Measurements from ENCODE around the gene IL31. TPM values are rescaled to one million over a fixed set of nuclear protein-coding genes. Genes with fewer than 3 reads are reported as not detected.

Gene IL31
- total RNA-seq, 1 donor from 2014 or later = not detected

- DNase-seq (no peak), ATAC-seq (ENCODE audit: low read depth) (no peak)
- H3K36me3 Mint-ChIP-seq (ENCODE audit: low read depth) = peaks cover 32% of the 10 kb centered on the region
- no peaks in the 10 kb centered on the region for H3K27me3 Mint-ChIP-seq
- no peak for TF ChIP-seq CTCF (IDR thresholded peaks at IDR 0.05)
- no peak overlapping the region for H3K27ac Mint-ChIP-seq
- intact Hi-C loops (cut with micrococcal nuclease) = no loop called here
- ChIA-PET CTCF (no interaction called here), POLR2A (interaction anchor here (0.6 kb wide), 1 partner anchor 358 kb away, joined by 5 read pairs; no protein-coding TSS in a partner anchor)
- no peaks in the 10 kb centered on the region for H3K9me3 Mint-ChIP-seq
- H3K4me3 Mint-ChIP-seq = no peak overlapping the region
- H3K4me1 Mint-ChIP-seq = no peaks in the 10 kb centered on the region
Measured at GRCh38 chr12:122145505-122146330, 28.3 kb downstream of the IL31 start.

GRCh38 chr12:122144885-122145284 is 29.1 kb downstream of the IL31 start:
- DNase-seq (no peak), ATAC-seq (ENCODE audit: low read depth) (no peak)
- CTCF ChIA-PET = no interaction called here
- no peak for TF ChIP-seq CTCF (IDR thresholded peaks at IDR 0.05)
- no peaks in the 10 kb centered on the region for H3K27me3 Mint-ChIP-seq
- POLR2A ChIA-PET = no interaction called here
- no peaks in the 10 kb centered on the region for H3K4me1 Mint-ChIP-seq
- H3K4me3 Mint-ChIP-seq = no peak overlapping the region
- no peak overlapping the region for H3K27ac Mint-ChIP-seq
- intact Hi-C loops (cut with micrococcal nuclease) = no loop called here
- H3K9me3 Mint-ChIP-seq = no peaks in the 10 kb centered on the region
- H3K36me3 Mint-ChIP-seq (ENCODE audit: low read depth) = peaks cover 38% of the 10 kb centered on the region

GRCh38 chr12:122142857-122143256 is 31.2 kb downstream of the IL31 start:
- no peak for TF ChIP-seq CTCF (IDR thresholded peaks at IDR 0.05)
- Mint-ChIP-seq H3K4me3 (no peak overlapping the region), H3K27me3 (no peaks in the 10 kb centered on the region), H3K4me1 (no peaks in the 10 kb centered on the region), H3K9me3 (no peaks in the 10 kb centered on the region), H3K36me3 (ENCODE audit: low read depth) (peaks cover 51% of the 10 kb centered on the region), H3K27ac (no peak overlapping the region)
- ChIA-PET CTCF (no interaction called here), POLR2A (interaction anchor here (0.8 kb wide), 1 partner anchor 11 kb away, joined by 3 read pairs; no protein-coding TSS in a partner anchor)
- no peak for DNase-seq
- intact Hi-C loops (cut with micrococcal nuclease) = no loop called here
- ATAC-seq (ENCODE audit: low read depth) = no peak

GRCh38 chr12:122141911-122142725 is 31.9 kb downstream of the IL31 start:
- H3K4me1 Mint-ChIP-seq = no peaks in the 10 kb centered on the region
- H3K4me3 Mint-ChIP-seq = no peak overlapping the region
- TF ChIP-seq CTCF (IDR thresholded peaks at IDR 0.05) = no peak
- DNase-seq (no peak), ATAC-seq (ENCODE audit: low read depth) (no peak)
- no peaks in the 10 kb centered on the region for H3K9me3 Mint-ChIP-seq
- H3K36me3 Mint-ChIP-seq (ENCODE audit: low read depth) = peaks cover 51% of the 10 kb centered on the region
- ChIA-PET CTCF (interaction anchor here (0.6 kb wide), 1 partner anchor 88 kb away, joined by 3 read pairs; no protein-coding TSS in a partner anchor), POLR2A (interaction anchor here (0.8 kb wide), 1 partner anchor 12 kb away, joined by 3 read pairs; no protein-coding TSS in a partner anchor)
- no peaks in the 10 kb centered on the region for H3K27me3 Mint-ChIP-seq
- intact Hi-C loops (cut with micrococcal nuclease) = no loop called here
- H3K27ac Mint-ChIP-seq = no peak overlapping the region

All from activated B cell treated with CpG ODN at 0.5 μM for 24 hours (primary cell).